Measurements from ENCODE around the gene UBAP1.

The UBAP1 gene

DNA sequence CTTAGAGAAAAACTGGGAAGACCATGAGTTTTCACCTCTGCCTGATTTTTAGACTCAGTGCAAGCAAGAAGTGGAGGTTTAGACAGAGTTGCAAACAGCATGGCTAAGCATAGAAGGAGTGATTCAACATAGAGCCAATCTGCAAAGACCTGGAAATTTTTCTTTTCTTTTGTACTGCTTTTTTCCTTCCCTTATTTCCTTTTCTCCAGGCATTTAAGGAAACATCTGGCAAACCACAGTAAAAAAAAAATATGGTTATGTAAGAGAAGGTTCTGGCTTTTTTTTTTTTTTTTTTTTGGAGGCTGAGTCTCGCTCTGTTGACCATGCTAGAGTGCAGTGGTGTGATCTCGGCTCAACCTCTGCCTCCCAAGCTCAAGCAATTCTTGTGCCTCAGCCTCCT lies 35.7 kb upstream of the UBAP1 start:
- no peak overlapping the region for H3K4me3 ChIP-seq (ENCODE audit: low read depth, low read length)
- in situ Hi-C loops (cut with HindIII; ENCODE audit: low sequenced_read_pairs): no loop called here
- TF ChIP-seq, protein P1, sequence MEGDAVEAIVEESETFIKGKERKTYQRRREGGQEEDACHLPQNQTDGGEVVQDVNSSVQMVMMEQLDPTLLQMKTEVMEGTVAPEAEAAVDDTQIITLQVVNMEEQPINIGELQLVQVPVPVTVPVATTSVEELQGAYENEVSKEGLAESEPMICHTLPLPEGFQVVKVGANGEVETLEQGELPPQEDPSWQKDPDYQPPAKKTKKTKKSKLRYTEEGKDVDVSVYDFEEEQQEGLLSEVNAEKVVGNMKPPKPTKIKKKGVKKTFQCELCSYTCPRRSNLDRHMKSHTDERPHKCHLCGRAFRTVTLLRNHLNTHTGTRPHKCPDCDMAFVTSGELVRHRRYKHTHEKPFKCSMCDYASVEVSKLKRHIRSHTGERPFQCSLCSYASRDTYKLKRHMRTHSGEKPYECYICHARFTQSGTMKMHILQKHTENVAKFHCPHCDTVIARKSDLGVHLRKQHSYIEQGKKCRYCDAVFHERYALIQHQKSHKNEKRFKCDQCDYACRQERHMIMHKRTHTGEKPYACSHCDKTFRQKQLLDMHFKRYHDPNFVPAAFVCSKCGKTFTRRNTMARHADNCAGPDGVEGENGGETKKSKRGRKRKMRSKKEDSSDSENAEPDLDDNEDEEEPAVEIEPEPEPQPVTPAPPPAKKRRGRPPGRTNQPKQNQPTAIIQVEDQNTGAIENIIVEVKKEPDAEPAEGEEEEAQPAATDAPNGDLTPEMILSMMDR (IDR thresholded peaks at IDR 0.05; ENCODE audit: low read depth, low read length, missing control alignments): no peak
- no peak for DNase-seq (ENCODE audit: low read depth)

DNA sequence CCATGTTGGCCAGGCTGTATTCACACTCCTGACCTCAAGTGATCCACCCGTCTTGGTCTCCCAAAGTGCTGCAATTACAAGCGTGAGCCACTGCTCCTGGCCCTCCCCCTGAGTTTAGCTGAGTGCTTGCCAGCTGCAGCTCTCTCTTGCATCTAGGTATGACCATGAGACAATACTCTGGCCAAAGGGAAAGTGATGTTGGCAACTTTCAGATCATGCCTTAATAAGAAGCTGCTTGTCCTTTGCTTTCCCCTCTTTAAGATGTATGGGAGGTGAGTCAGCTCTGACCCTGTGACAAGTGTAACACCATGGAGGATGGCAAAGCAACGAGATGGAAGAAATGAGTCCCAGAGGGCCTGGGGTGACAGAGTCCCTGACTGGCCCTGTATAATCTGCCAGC lies 33.7 kb upstream of the UBAP1 start:
- in situ Hi-C loops (cut with HindIII; ENCODE audit: low sequenced_read_pairs): no loop called here
- H3K4me3 ChIP-seq (ENCODE audit: low read depth, low read length): no peak overlapping the region
- DNase-seq (ENCODE audit: low read depth): no peak
- TF ChIP-seq, protein P1 (IDR thresholded peaks at IDR 0.05; ENCODE audit: low read depth, low read length, missing control alignments): no peak

DNA sequence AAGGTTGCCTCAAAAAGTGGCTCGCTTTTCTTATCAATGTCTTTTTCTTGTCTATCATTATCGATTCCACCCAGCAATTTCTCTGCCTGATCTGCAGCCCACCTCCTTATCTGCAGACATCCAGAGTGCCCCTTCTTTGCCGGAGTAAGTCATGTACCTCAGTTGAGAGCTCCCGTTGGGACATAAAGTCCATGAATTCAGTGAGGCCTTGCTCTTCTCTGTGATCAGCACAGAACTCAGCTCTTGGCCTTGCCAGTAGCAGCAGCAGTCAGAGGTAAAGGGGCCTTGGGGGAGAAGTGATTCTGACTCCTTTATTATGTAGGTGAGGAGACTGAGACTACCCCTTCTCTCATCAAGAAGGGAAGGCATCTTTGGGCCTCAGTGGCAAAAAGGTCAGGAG lies 27.4 kb upstream of the UBAP1 start:
- in situ Hi-C loops (cut with HindIII; ENCODE audit: low sequenced_read_pairs): no loop called here
- H3K4me3 ChIP-seq (ENCODE audit: low read depth, low read length): no peak overlapping the region
- DNase-seq (ENCODE audit: low read depth): no peak
- TF ChIP-seq, protein P1 (IDR thresholded peaks at IDR 0.05; ENCODE audit: low read depth, low read length, missing control alignments): no peak

DNA sequence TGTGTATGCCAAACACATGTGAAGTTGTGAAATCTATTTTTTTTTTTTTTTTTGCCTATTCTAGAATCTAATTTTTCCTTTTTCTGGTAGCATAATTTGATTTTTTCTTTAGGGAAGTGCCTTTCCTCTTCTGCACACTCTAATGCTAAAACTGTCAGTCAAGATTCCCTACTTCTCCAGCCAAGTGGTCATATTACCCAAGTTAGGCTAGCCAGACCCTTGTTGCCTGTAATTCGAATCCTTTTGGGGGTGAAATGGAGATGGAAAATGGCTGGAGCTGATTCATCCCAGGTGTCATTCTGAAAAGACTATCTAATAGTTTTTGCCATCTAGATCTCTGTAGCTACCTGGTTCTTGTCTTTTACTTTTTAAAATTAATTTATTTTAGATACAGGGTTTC lies 24.8 kb upstream of the UBAP1 start:
- TF ChIP-seq, protein P1 (IDR thresholded peaks at IDR 0.05; ENCODE audit: low read depth, low read length, missing control alignments): no peak
- no peak overlapping the region for H3K4me3 ChIP-seq (ENCODE audit: low read depth, low read length)
- in situ Hi-C loops (cut with HindIII; ENCODE audit: low sequenced_read_pairs): no loop called here
- no peak for DNase-seq (ENCODE audit: low read depth)

DNA sequence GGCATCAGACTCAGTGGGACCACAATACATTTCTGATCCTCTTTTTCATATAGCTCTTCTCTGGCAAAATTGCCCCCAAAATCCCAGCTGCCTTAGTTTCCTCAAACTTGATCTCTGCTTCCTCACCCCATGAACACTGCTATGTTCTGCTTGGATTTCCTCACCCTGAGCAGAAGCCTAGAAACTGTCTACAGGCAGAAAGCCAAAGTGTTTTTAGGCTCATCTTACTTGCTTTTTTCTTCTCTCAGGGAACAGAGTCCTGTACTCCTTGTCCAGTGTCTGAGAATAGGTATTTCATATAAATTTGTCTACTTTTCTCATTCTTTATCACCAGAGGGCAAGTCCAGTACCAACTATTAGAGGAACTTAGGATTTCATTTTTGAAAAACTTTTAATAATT lies 21.5 kb upstream of the UBAP1 start:
- in situ Hi-C loops (cut with HindIII; ENCODE audit: low sequenced_read_pairs): no loop called here
- TF ChIP-seq, protein P1 (IDR thresholded peaks at IDR 0.05; ENCODE audit: low read depth, low read length, missing control alignments): no peak
- no peak for DNase-seq (ENCODE audit: low read depth)
- H3K4me3 ChIP-seq (ENCODE audit: low read depth, low read length): no peak overlapping the region

DNA sequence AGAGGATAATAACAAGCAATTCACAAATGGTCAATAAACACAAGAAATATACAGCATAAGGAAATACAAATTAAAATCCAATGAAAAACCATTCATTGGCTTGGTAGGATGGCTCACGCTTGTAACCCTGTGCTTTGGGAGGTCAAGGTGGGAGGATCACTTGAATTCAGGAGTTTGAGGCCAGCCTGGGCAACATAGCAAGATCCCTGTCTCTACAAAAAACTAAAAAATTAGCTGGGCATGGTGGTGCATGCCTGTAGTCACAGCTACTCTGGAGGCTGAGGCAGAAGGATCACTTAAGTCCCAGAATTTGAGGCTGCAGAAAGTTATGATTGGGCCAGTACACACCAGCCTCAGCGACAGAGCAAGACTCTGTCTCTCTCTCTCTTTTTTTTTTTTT lies 20.9 kb upstream of the UBAP1 start:
- TF ChIP-seq, protein P1 (IDR thresholded peaks at IDR 0.05; ENCODE audit: low read depth, low read length, missing control alignments): no peak
- no peak overlapping the region for H3K4me3 ChIP-seq (ENCODE audit: low read depth, low read length)
- in situ Hi-C loops (cut with HindIII; ENCODE audit: low sequenced_read_pairs): no loop called here
- no peak for DNase-seq (ENCODE audit: low read depth)

DNA sequence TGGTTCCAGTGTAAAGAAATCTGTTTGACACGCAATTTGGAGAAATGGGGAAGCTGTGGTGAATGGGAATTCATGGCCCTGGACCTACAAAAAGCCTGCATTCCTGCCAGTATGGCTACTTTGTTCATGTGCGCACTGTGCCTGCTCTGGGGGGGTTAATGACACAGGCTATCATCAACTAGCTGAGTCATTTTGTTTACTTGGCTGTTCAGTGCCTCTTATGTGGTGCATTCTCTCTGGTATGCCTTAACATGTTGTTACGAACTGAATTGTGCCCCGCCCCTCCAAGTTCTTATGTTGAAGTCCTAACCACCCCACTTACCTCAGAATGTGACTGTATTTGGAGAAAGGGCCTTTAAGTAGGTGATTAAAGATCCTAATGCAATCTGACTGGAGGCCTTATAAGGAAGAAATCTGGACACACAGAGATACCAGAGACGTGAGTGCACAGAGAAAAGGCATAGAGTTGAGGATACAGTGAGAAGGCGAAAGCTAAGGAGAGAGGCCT lies 20.4 kb upstream of the UBAP1 start:
- TF ChIP-seq, protein P1 (IDR thresholded peaks at IDR 0.05; ENCODE audit: low read depth, low read length, missing control alignments): no peak

More for the DNA sequence above, 20.4 kb upstream of the UBAP1 start:
- in situ Hi-C loops (cut with HindIII; ENCODE audit: low sequenced_read_pairs): no loop called here
- H3K4me3 ChIP-seq (ENCODE audit: low read depth, low read length): no peak overlapping the region
- DNase-seq (ENCODE audit: low read depth): peak; percentile 56
